Mesodermal cell (in vitro differentiated cells): Measurements from ENCODE around the gene FRMD4A.
"Not testable (repeated sequence)": the region's sequence is repeated elsewhere in the genome, so short reads cannot be mapped to it uniquely, and the experiment has no call there.

Experiments used
- H3K27ac ChIP-seq: 2 replicates; pipeline ENCODE4 v1.7.0; 2013; ENCODE audit warnings: mild to moderate bottlenecking, low read depth, low read length, moderate library complexity; ENCODE audit not compliant: severe bottlenecking
- H3K36me3 ChIP-seq: 2 replicates; pipeline ENCODE4 v1.7.1; 2013; ENCODE audit warnings: mild to moderate bottlenecking, low read length, moderate library complexity; ENCODE audit not compliant: control insufficient read depth, insufficient read depth
- H3K4me1 ChIP-seq: one replicate; pipeline ENCODE4 v1.7.1; 2013; ENCODE audit warnings: mild to moderate bottlenecking, low read length; ENCODE audit not compliant: insufficient read depth, control insufficient read depth, poor library complexity, severe bottlenecking
- H3K4me3 ChIP-seq: 2 replicates; pipeline ENCODE4 v1.7.0; 2013; ENCODE audit warnings: low read length, control low read depth, mild to moderate bottlenecking; ENCODE audit not compliant: insufficient read depth, poor library complexity, severe bottlenecking; ENCODE audit errors: extremely low read depth
- H3K9me3 ChIP-seq: 2 replicates; pipeline ENCODE4 v1.7.1; 2013; ENCODE audit warnings: mild to moderate bottlenecking, low read length, moderate library complexity; ENCODE audit not compliant: control insufficient read depth
- WGBS, 2 experiments: methylation state at CpG; one replicate each; pipeline ENCODE4 v1.1.5; 2013; ENCODE audit warnings: missing lambda C conversion rate in 2 of 2; ENCODE audit not compliant: insufficient coverage in 2 of 2; 5-methylcytosine and 5-hydroxymethylcytosine counted together

FRMD4A gene

DNA sequence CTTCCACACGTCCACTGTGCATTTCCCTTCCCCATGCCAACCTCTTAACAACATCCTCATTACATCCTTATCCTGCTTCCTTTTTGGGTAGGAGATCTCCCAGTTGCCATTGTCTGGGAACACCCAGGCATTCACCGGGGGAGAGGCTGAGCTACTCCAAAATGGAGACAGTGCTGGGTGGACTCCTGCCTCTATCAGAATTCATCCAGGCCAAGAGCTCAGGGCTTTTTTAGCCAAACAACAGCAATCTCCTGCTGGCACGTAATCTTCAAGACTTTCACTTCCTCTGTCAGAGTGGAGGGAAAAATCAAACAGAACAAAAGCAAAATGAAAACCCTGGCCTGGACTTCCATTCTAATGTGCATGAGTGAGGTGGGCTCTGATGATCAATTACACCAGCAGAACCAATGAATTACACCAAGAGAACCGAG lies 499.0 kb downstream of the FRMD4A start:
- Histone ChIP-seq H3K36me3 (peaks cover 34% of the 10 kb centered on the region), H3K27ac (peak overlapping the region; percentile 78), H3K9me3 (no peaks in the 10 kb centered on the region), H3K4me1 (peaks cover 22% of the 10 kb centered on the region), H3K4me3 (no peak overlapping the region)
- 39 to 43% methylated on average over 3 of the region's 4 CpGs for WGBS, 2 experiments

DNA sequence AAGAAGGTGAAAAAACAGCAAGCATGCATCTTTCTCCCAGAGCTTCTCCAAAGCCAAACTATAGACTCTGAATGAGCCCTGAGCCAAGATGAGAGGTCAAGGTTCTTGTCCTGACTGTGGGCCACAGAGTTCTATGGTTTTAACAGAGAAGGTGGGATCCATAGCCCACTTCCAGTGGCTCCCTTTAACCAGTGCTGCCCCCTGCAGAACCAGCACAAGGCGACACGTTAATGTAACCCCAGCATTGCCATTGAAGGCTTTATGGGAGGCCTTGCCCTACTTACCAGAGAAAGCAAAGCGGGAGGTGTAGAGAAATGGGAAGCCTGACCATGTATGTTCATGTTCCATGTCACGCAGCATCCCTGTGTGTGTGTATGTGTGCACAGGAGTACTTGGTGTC lies 500.3 kb downstream of the FRMD4A start:
- H3K4me1 ChIP-seq = peaks cover 19% of the 10 kb centered on the region
- no peaks in the 10 kb centered on the region for H3K9me3 ChIP-seq
- WGBS, 2 experiments = 96 to 100% methylated on average over 1 to 2 of the region's 4 CpGs
- peaks cover 34% of the 10 kb centered on the region for H3K36me3 ChIP-seq
- no peak overlapping the region for H3K4me3 ChIP-seq
- no peak overlapping the region for H3K27ac ChIP-seq

DNA sequence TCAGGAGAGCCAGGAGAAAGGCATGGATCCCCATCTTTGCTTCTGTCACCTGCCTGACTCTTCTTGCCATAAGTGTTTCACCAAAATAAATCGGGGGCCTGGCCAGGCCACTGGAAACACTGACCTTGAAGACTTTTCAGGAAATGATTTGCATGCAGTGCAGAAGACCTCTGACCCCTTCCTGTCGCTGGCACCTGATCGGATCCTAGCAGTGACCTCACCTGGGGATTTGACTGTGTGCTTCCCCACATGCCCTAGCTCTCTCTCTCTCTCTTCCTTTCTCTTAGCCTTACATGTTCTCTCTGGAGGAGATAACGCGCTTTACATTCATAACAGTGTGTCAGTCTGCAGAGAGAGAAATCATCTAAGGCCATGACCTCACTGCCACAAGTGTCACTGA lies 500.9 kb downstream of the FRMD4A start:
- Histone ChIP-seq H3K4me1 (peaks cover 15% of the 10 kb centered on the region), H3K9me3 (no peaks in the 10 kb centered on the region), H3K4me3 (no peak overlapping the region), H3K36me3 (peaks cover 34% of the 10 kb centered on the region), H3K27ac (no peak overlapping the region)
- 94 to 98% methylated on average over 3 to 5 of the region's 5 CpGs for WGBS, 2 experiments

DNA sequence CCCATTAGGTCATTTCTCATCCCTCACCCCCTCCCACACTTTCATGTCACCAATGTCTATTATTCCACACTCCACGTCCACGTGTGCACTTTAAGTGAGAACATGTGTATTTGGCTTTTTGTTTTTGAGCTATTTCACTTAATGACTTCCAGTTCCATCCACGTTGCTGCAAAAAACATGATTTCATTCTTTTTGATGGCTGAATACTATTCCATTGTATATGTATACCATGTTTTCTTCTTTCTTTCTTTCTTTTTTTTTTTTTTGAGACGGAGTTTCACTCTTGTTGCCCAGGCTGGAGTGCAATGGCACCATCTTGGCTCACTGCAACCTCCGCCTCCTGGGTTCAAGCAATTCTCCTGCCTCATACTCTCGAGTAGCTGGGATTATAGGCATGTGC lies 502.4 kb downstream of the FRMD4A start:
- H3K4me3 ChIP-seq, H3K9me3 ChIP-seq, H3K27ac ChIP-seq: not testable (repeated sequence)
- 100% methylated on average over 1 of the region's 6 CpGs for WGBS, 2 experiments
- H3K36me3 ChIP-seq = peaks cover 28% of the 10 kb centered on the region
- peaks cover 13% of the 10 kb centered on the region for H3K4me1 ChIP-seq

DNA sequence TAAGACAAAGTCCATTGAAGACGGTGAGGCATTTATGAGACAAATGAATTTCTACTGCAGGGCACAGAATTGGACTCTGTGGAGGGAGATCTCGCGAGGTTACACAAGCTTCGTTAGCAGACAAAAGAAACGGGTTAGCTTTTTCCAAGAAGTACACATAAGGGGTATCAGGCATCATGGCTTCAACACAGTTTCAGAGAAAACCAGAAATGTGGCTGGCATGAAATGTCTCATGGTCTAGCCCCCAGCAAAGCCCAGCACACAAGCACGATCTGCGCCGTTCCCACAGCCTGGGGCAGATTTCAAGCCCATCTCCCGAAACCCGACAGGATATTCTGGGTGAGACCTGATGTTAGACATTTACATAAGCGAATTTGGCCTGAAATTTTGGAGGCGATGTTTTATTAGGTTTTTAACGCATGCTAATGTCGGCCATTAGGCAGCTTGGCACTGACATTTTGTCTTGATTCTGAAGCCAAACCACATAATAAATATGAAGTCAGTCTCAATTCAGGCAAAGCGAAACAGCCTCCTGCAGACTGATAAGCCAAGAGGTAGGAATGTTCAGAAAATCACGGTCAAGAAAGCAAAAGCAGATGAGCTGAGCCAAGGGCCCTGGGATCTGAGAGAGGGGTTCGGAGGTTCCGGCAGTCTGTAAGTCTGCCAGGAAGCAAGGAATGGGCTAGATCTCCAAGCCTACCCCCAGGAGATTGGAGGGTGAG lies 503.5 kb downstream of the FRMD4A start:
- Histone ChIP-seq H3K4me3 (no peak overlapping the region), H3K27ac (no peak overlapping the region), H3K36me3 (peaks cover 27% of the 10 kb centered on the region), H3K9me3 (no peaks in the 10 kb centered on the region), H3K4me1 (peaks cover 11% of the 10 kb centered on the region)
- 82 to 83% methylated on average over 16 to 18 of the region's 18 CpGs for WGBS, 2 experiments

DNA sequence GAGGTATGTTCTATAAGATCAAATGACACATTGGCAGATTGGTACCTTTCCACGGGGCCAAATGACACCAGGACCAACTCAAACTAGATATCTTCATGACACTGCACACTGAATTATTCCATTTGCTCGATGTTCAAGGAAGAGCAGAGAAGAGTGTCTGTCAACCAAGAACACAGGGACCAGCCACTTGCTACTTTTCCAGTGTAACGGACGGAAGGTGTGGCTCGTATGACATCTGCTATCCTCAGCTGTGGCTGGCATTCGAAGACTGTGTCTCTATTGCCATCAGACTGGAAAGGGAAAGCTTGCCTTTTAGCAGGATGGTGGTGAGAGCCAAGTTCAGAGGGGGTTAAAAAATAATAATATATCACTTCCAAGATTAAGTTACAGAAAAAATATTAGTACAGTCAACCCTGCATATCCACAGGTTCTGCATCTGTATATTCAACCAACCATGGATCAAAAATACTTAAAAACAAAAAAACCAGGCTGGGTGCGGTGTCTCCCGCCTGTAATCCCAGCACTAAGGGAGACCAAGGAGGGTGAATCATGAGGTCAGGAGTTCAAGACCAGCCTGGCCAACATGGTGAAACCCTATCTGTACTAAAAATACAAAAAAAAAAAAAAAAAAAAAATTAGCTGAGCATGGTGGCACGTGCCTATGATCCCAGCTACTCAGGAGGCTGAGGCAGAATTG lies 506.9 kb downstream of the FRMD4A start:
- Histone ChIP-seq H3K27ac (no peak overlapping the region), H3K9me3 (no peaks in the 10 kb centered on the region), H3K4me3 (no peak overlapping the region), H3K36me3 (peaks cover 11% of the 10 kb centered on the region), H3K4me1 (peaks cover 11% of the 10 kb centered on the region)
- WGBS, 2 experiments = 91 to 94% methylated on average over 5 to 6 of the region's 9 CpGs

DNA sequence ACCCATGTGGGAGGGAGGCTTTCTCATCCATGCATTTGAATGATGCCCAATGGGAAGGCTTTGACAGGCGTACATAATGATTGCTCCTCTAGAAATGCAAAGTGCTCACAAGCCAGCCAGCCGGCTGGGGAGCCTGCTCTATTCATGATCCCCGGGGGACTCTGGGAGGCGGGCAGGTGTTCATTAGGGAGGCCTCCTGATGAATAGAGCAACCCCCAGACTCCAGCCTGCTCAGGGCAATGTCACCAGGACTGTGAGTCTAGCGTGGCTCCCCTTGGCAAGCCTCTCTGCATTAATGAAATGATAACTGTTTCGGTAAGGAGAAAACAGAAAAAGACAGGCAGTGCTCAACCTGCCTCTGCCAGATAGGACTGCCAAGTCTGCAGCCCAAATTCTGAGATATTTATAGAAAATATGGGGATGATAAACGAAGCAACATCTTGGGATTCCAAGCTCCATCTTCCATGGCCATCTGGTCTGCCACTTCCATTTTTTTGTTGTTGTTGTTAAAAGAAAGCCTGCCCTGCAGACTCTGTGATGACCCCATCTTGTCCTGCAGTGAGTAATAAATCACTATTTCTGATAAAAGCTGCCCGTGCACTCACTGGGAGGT lies 507.5 kb downstream of the FRMD4A start:
- 42 to 46% methylated on average over 5 to 6 of the region's 8 CpGs for WGBS, 2 experiments
- no peak overlapping the region for H3K27ac ChIP-seq
- H3K4me3 ChIP-seq = no peak overlapping the region
- H3K9me3 ChIP-seq = peaks cover 3% of the 10 kb centered on the region
- H3K4me1 ChIP-seq = peaks cover 11% of the 10 kb centered on the region
- peaks cover 14% of the 10 kb centered on the region for H3K36me3 ChIP-seq

DNA sequence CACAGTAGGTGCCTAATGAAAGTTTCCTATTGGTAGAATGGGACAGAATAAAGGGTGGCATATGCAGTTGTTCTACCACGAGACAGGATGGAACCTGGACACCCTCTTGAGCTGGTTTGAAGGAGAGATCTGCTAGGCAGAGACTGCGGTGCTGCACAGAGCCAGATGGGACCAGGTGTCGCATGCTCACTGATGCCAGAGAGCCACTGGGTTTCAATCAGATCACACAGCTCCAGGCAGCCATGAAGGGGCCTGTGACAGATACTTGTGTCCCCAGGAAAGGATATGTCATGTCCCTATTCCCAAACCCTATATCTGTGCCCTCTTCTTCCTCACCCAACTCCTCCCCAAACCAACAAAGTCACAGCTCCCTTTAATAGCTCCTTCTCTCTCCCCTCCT lies 508.2 kb downstream of the FRMD4A start:
- 85 to 91% methylated on average over 3 of the region's 3 CpGs for WGBS, 2 experiments
- Histone ChIP-seq H3K36me3 (peaks cover 21% of the 10 kb centered on the region), H3K27ac (no peak overlapping the region), H3K4me1 (peaks cover 11% of the 10 kb centered on the region), H3K4me3 (no peak overlapping the region), H3K9me3 (peaks cover 10% of the 10 kb centered on the region)

DNA sequence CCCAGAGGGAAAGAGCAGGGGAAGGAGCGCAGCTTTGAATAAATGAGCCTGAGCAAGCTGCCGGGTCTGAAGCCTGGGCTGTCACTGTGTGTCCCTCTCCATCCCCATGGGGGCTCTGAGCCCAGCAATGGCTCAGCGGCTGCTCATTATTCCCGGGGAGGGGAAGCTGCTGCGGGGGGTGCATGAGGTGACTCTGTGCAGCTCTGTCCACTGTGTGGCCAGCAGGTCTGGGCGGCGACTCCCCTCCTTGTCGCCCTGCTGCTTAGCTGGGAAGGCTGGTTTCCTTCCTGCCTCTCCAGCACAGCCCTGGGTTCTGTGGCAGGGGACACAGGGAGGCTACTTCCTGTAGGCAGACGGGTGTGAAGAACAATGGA lies 509.8 kb downstream of the FRMD4A start:
- WGBS, 2 experiments = 54 to 68% methylated on average over 6 to 9 of the region's 9 CpGs
- Histone ChIP-seq H3K27ac (peak overlapping the region; percentile 36), H3K4me1 (peaks cover 11% of the 10 kb centered on the region), H3K9me3 (peaks cover 23% of the 10 kb centered on the region), H3K4me3 (no peak overlapping the region), H3K36me3 (peaks cover 22% of the 10 kb centered on the region)

DNA sequence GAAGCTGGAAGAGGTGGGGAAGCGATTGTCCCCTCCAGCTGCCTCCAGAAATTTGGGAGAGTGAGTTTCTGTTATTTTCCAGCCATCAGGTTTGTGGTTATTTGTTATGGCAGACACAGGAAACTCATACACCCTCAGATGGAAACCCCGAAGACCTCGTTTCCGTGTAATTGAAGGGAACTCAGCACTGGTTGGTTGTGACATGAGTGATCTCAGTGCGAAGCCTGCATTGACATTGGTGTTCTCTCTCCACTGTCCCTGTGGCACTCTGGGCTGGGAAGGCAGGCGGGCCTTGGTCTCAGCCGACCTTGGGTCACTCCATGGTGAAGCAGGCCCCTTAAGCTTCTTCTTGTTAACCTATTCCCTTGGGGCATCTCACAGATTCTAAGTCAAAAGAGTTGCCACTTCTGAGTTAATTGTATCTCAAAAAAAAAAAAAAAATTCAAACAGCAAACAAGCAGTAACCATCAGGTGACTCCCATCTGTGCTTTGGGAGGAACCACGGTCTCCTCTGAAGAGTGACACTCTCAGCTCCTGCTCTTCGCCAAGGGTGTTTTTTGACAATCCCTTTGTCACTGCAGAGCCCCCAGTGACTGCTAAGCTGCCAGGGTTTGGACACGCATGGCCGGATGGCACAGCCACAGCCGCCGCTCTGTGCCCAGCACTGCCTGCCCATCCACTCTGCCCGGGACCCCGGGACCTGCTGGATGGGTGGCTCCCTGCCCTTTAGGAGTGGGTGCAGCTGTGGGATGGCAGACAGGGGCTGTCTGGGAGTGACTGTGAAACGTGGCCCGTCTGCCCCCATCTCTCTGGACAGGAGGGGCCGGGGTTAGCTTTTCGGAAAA lies 510.4 kb downstream of the FRMD4A start:
- peaks cover 23% of the 10 kb centered on the region for H3K9me3 ChIP-seq
- peak overlapping the region; percentile 36 for H3K27ac ChIP-seq
- no peak overlapping the region for H3K4me3 ChIP-seq
- WGBS, 2 experiments = 89 to 90% methylated on average over 19 of the region's 19 CpGs
- peaks cover 22% of the 10 kb centered on the region for H3K36me3 ChIP-seq
- H3K4me1 ChIP-seq = peaks cover 11% of the 10 kb centered on the region
